SK-N-DZ (cell line): ENCODE data around the gene SIGLEC1.

Experiments used
- DNase-seq: peaks from one replicate; pipeline ENCODE4 v3.0.0-alpha.2; 2015; ENCODE audit warnings: low spot score

SIGLEC1 gene

DNA sequence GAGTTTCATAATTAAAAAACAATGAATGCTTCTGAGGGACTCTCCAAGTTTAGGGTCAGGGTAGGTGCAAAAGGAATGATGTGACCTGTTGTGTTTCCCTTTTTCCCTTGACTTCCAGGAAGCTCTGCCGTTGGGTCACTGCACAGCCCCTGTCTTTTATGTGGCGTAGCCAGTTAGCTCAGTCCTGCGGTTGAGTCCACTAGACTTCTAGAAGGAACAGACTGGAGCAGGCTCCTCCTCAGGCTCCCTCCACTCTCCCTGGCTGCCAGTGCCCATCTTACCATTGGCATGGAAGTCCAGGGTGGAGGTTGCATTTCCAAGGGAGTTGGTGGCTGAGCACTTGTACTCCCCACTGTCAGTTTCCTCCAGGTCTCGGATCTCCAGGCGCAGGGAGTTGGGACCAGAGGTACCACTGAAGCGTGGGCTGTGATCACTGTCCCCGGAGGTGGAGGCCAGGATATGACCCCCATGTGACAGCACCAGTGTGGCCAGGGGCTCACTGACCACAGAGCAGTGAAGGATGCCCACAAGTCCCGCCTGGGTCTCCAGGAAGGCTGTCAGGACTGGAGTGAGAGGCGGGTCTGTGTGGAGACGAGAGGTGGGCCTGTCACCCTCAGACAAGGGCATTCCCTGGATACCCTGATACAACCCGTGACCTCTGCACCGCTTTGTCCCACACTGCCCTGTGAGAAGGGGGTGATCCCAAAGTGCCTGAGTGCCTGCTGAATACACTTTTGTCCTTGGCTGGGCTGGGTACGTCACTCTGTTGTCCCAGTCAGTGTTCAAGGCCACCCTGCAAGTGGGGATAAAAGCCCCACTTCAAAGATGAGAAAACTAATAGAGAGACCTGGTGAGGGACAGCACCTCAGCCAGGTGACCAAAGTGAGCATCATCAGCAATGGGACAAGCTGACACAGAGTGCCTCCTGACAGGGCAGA lies 11.1 kb downstream of the SIGLEC1 start:
- no peak for DNase-seq

DNA sequence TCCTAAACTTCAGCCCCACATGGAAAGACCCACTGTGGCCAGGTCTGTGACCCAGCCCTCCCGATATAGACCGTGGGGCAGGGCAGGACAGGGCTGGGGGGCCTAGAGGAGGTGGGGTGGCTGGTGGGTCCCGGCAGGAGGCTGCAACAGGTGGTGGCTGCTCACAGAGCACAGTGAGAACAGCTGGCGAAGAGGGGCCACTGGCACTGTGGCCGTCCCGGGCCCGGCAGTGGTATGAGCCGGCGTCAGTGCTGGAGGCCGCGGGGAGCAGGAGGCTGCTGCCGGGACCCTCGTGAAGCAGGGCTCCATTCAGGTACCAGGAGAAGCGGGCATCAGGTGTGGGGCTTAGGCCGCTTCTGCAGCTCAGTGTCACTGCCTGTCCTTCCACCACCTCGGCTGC lies 13.4 kb downstream of the SIGLEC1 start:
- DNase-seq = no peak

DNA sequence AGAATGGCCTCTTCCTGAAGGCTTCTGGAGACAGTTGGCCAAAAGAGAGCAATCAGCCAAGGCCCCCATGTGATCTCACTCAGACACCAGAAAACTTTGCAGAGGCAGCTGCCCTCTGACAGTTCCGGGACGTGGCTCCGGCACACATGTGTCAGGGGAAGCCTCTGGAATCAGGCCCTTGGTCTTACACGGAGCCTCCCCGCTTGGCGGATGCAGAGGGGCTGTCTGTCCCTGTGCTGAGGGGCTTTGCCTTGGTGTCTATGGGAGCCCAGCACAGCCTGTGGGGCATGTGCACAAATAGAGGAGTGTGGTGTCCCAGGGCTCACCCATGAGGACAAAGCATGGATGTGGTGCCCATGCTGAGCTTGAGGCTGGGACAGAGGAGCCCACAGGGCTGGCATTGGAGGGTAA lies 13.8 kb downstream of the SIGLEC1 start:
- DNase-seq = no peak

DNA sequence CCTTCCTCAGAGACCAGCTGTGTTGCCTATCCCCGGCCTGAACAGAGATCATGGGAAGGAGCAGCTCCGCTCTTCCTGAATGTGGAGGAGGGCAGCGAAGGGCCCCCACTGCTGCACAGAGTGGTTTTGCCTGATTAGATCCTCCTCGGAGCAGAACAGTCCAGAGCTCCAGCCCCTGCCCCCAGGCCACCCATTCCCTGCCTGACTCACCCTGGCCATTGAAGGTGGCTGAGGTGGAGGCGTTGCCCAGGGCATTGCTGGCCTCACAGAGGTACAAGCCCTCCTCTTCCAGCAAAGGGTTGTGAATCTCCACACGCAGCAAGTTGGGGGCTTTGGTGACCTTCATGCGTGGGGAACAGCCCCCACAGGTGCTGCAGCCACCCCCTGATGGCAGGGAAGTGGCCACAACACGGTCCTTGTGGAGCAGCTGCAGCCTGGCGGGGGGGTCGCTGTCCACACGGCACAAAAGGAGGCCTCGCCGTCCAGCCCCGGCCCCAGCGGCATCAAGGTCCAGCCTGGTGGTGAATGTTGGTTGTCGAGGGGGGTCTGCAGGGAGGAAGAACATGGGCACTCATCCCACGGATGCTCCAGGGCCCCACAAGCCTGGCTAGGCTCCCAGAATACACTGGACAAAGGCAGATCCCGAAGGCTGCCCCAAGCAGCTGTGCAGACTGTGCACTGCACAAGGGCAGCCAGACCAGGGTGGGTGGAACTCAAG lies 14.7 kb downstream of the SIGLEC1 start:
- no peak for DNase-seq

DNA sequence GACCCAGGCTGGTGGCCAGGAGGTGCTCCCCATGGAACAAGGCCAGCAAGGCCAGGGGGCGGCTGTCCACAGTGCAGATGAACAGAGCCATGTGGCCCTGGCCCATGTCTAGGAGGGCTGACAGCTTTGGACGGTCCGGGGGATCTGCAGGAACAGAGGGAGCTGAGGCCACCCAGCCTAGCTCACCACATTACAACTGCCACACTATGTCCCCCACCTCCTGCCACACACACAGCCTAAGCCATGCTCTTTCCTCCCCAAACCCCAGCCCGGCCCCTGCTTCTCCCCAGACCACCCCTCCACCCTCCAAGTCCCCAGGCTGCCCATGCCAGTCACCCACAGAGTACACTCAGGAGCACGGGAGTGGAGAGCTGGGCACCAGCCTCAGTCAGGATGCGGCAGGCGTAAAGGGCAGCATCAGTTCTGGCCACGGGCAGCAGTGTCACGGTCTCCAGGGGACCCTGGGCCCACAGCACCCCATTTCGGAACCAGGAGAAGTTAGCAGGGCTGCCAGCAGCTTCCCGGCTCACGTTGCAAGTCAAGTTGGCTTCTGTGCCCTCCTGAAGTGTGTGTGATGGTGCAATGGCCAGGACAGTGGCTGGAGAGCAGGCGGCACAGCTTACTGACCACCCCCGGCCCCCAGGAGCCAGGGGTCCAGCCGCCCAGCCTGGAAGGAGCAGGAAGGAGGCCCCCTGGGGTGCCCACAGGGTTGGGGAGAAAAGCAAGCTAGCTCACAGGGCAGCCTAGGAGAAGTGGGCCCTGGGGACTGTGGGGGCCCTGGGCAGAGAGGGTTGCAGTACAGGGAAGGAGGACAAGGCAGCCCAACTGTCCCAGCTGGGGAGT lies 15.4 kb downstream of the SIGLEC1 start:
- no peak for DNase-seq

GRCh38 chr20:3696200-3696599 lies 16.2 kb downstream of the SIGLEC1 start:
- no peak for DNase-seq

DNA sequence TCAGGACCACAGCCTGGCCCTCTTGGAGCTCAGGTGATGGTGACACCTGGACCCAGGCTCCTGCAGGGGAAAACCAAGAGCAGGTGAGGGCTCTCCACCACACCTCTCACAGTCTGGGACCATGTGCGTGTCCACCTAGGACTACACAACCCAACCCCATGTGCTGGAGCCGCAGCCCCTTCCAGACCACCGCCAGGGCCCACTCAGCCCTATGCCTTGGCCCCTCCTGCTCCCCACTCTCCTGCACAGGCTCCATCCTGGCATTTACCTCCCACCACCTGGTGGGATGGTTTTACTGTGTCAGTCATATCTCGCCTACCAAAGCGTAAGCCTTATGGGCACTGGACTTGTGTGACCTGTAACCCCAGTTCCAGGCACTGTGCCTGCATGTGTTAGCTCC lies 17.5 kb downstream of the SIGLEC1 start:
- DNase-seq = no peak

DNA sequence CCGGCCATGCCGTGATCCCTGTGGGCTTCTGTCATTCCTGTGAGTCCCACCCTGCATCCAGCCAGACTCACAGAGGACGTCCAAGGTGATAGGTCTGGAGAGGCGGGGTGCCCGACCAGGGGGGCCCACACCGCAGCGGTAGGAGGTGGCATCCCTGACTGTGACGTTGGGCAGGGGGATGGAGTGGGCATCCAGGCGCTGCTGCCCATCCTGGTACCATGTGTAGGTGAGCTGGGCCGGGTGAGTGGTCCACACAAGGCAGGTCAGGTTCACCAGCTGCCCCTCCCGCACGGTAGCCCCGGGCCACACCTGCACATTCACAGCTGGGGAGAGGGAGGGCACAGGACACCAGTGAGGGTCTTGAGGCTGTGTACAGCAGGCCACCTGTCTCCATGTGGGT lies 19.0 kb downstream of the SIGLEC1 start:
- no peak for DNase-seq

DNA sequence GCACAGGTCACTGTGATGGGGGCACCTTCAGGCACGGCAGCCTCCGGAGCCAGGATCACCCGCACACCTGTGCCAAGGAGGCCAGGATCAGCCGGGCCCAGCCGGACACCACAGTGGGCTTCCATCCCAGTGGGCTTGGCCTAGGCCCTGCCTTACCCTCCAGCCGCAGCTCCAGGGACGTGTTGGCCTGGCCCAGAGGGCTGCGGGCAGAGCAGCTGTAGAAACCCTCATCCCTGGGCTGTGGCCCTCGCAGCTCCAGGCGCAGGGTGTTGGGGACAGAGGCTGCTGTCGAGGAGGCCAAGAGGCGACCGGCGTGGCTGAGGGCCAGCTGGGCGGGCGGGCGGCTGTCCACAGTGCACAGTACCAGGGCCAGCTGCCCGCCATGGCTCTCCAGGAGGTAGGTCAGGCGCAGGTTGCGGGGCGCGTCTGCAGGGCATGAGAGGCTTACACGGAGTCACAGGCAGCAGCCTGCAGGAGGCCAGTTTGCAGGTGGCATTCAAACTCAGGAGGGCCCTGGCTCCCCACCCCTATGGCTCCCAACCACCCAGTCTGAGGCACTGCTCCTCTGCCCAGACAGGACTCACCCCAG lies 19.6 kb downstream of the SIGLEC1 start:
- DNase-seq = no peak

- no peak for DNase-seq
Measured at GRCh38 chr20:3691897-3692296, 20.5 kb downstream of the SIGLEC1 start.

DNA sequence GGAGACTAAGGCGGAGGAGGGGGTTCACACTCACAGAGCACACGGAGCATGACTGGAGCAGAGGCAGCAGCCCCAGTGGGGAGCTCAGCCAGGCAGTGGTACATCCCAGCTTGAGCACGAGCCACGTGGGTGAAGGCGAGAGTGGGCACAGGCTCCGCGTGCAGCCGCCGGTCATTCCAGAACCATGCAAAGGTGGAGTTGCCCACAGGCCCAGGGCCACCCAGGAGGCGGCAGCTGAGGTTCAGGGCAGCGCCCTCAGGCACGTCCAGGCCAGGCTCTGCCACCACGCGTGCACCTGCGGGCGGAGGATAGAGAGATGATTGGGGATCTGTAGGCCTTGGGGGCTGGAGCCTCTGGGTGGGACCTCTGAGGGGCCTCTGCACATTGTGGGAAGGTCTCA lies 21.1 kb downstream of the SIGLEC1 start:
- no peak for DNase-seq

DNA sequence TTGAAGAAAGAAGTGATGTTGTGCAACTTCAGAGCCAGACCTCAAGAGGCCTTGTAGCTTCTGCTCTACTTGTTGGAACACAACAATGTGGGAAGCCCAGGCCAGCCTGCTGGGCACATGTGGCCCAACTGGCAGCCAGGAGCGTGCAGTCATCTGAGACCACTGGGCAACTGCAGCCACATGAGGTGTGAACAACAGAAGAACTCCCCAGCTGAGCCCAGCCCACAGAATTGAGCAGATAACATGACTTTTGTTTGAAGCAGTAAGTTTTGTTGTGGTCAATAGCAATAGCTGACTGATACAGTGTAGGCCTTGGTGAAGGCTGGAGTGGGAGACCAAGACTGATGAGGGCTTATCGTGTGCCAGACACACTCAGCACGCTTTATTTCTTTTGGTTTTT lies 22.0 kb downstream of the SIGLEC1 start:
- no peak for DNase-seq

- DNase-seq = no peak
Measured at GRCh38 chr20:3689978-3690377, 22.4 kb downstream of the SIGLEC1 start.

DNA sequence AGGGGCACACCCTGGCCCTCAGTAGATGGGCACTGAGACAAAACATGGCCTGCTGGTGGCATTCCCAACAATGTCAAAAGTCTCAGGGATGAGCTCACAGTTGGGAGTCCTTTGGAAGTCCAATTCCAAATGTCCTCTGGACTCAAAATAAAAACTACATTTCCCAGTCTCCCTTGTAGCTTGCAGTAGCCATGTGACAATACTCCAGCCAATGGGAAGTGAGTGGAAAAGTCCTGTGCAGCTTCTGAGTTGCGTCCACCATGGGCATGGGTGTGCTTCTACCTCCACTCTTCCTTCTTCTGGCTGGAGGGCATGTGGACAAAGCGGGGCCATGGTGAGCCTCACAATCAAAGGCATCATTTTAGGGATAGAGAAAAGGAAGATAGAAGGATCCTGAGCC lies 24.7 kb downstream of the SIGLEC1 start:
- DNase-seq = no peak

DNA sequence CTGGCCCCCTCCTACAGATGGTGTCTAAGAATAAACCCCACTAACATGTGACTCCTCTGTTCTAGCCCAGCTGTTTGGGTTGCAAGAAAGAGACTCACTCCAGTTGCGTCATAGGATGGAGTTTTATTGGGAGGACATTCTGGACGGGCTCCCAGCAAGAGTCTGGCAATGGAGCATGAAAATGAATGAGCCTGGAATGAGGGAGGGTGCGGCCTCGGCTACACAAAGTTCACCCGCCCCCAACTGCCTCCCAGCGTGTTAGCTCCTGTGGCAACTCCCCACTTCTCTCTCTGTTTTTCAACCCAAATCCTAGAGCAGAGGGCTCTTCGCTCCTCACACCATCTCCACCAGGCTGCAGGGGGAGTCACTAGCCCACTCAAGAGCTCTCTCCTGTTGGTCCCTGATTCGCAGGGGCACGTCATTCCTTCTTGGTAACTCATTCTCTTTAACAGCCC lies 25.5 kb downstream of the SIGLEC1 start:
- DNase-seq = no peak

- DNase-seq = no peak
Measured at GRCh38 chr20:3686421-3686820, 26.0 kb downstream of the SIGLEC1 start.

DNA sequence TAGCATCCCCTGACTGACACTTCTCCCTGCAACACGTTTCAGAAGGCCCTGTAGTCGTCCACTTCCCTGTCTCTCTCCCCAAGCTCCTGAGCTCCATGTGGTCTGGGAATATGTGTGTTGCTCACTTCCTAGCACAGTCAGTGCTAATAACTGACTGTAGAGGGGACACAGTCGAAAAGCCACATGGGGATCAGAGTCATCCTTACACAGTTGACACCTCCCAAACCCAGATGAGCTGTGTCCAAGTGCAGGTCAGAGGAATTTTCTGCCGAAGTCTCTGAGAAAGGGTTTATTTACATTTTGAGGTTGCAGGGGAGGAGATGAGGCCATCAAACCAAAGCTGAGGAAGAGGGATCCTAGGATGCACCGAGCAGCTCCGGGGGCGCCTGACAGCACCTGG lies 27.1 kb downstream of the SIGLEC1 start:
- DNase-seq = no peak

GRCh38 chr20:3681931-3682781 lies 30.2 kb downstream of the SIGLEC1 start, which contains the start of gene ADAM33:
Gene ADAM33, minus strand, starts transcription at chr20:3682010. Its CDS starts 6 bp downstream, at chr20:3682004.
- DNase-seq = no peak

GRCh38 chr20:3681352-3681930 lies 31.0 kb downstream of the SIGLEC1 start:
- no peak for DNase-seq
